NCI-H2227 treated with DMSO at 0.1 percent for 48 hours (cell line): ENCODE measurements around the gene SRGAP1.
"Not testable (repeated sequence)": the region's sequence is repeated elsewhere in the genome, so short reads cannot be mapped to it uniquely, and the experiment has no call there.

Source experiments
- DNase-seq: peaks from one replicate; lab custom pipeline; 2025; lab: John Stamatoyannopoulos, UW

The SRGAP1 gene

GRCh38 chr12:64007853-64008252 lies 163.4 kb downstream of the SRGAP1 start:
- no peak for DNase-seq

GRCh38 chr12:64008596-64008995 lies 164.1 kb downstream of the SRGAP1 start:
- DNase-seq, result no peak

- DNase-seq, result no peak
These were observed 165.0 kb downstream of the SRGAP1 start for GRCh38 chr12:64009321-64010068.

GRCh38 chr12:64010069-64010686 lies 165.7 kb downstream of the SRGAP1 start:
- no peak for DNase-seq

GRCh38 chr12:64016521-64016920 lies 172.0 kb downstream of the SRGAP1 start:
- no peak for DNase-seq

- DNase-seq, result not testable (repeated sequence)
These were observed 173.6 kb downstream of the SRGAP1 start for GRCh38 chr12:64018116-64018515.

- DNase-seq, result no peak
These were observed 174.0 kb downstream of the SRGAP1 start for GRCh38 chr12:64018524-64018923.

- DNase-seq, result no peak
These were observed 174.6 kb downstream of the SRGAP1 start for GRCh38 chr12:64019101-64019500.

- no peak for DNase-seq
These were observed 175.2 kb downstream of the SRGAP1 start for GRCh38 chr12:64019654-64020053.

- no peak for DNase-seq
These were observed 180.9 kb downstream of the SRGAP1 start for GRCh38 chr12:64025174-64025958.

- no peak for DNase-seq
These were observed 182.8 kb downstream of the SRGAP1 start for GRCh38 chr12:64027311-64027710.

- no peak for DNase-seq
These were observed 184.0 kb downstream of the SRGAP1 start for GRCh38 chr12:64028541-64028940.

- no peak for DNase-seq
These were observed 184.7 kb downstream of the SRGAP1 start for GRCh38 chr12:64029013-64029857.

- no peak for DNase-seq
These were observed 185.7 kb downstream of the SRGAP1 start for GRCh38 chr12:64030155-64030554.

- DNase-seq, result not testable (repeated sequence)
These were observed 189.6 kb downstream of the SRGAP1 start for GRCh38 chr12:64034056-64034455.

- no peak for DNase-seq
These were observed 190.5 kb downstream of the SRGAP1 start for GRCh38 chr12:64034901-64035576.

GRCh38 chr12:64036414-64036813 lies 191.9 kb downstream of the SRGAP1 start:
- DNase-seq, result no peak

- DNase-seq, result peak; percentile 73
These were observed 194.9 kb downstream of the SRGAP1 start for GRCh38 chr12:64039281-64039871.

GRCh38 chr12:64042911-64043310 lies 198.4 kb downstream of the SRGAP1 start:
- DNase-seq, result no peak

- no peak for DNase-seq
These were observed 199.7 kb downstream of the SRGAP1 start for GRCh38 chr12:64044191-64044590.

- DNase-seq, result no peak
These were observed 206.6 kb downstream of the SRGAP1 start for GRCh38 chr12:64051057-64051456.
